H9 (cell line): ENCODE results near the gene MICAL2. TPM values are rescaled to one million over a fixed set of nuclear protein-coding genes. Genes with fewer than 3 reads are reported as not detected.

Experiments
- DNase-seq: peaks from one replicate; pipeline ENCODE4 v3.0.0-alpha.2; 2017
- H2AFZ ChIP-seq: one replicate; pipeline ENCODE4 v1.6.1; 2013; ENCODE audit warnings: mild to moderate bottlenecking, low read length, control low read depth, moderate library complexity
- H2AK5ac ChIP-seq: 2 replicates; pipeline ENCODE4 v1.6.1; 2013; ENCODE audit warnings: low read length, control low read depth, mixed read lengths; ENCODE audit not compliant: insufficient read length
- H2BK120ac ChIP-seq: one replicate; pipeline ENCODE4 v1.6.1; 2013; ENCODE audit warnings: low read depth, mild to moderate bottlenecking, low read length, control low read depth, inconsistent platforms; ENCODE audit not compliant: poor library complexity, severe bottlenecking
- H2BK12ac ChIP-seq: 2 replicates; pipeline ENCODE4 v1.6.1; 2013; ENCODE audit warnings: low read length, control low read depth, mixed read lengths, low read depth; ENCODE audit not compliant: insufficient read length
- H2BK15ac ChIP-seq: 2 replicates; pipeline ENCODE4 v1.6.1; 2013; ENCODE audit warnings: low read depth, low read length, control low read depth
- H2BK20ac ChIP-seq: one replicate; pipeline ENCODE4 v1.6.1; 2013; ENCODE audit warnings: low read depth, mild to moderate bottlenecking, low read length, control low read depth, inconsistent platforms; ENCODE audit not compliant: poor library complexity, severe bottlenecking
- H2BK5ac ChIP-seq: 2 replicates; pipeline ENCODE4 v1.6.1; 2013; ENCODE audit warnings: low read length, control low read depth, mixed read lengths; ENCODE audit not compliant: insufficient read length
- H3K14ac ChIP-seq: 2 replicates; pipeline ENCODE4 v1.6.1; 2013; ENCODE audit warnings: low read length, control low read depth; ENCODE audit not compliant: insufficient read depth
- H3K18ac ChIP-seq: 2 replicates; pipeline ENCODE4 v1.6.1; 2013; ENCODE audit warnings: low read depth, mild to moderate bottlenecking, mixed read lengths, low read length, control low read depth; ENCODE audit not compliant: insufficient read length
- H3K23ac ChIP-seq: 2 replicates; pipeline ENCODE4 v1.6.1; 2013; ENCODE audit warnings: low read length, control low read depth, mixed read lengths, low read depth; ENCODE audit not compliant: insufficient read length
- H3K23me2 ChIP-seq: 2 replicates; pipeline ENCODE4 v1.6.1; 2013; ENCODE audit warnings: low read depth, mild to moderate bottlenecking, mixed read lengths, low read length, control low read depth; ENCODE audit not compliant: insufficient read length, poor library complexity, severe bottlenecking
- H3K27ac ChIP-seq: 2 replicates; pipeline ENCODE4 v1.5.1; 2013; ENCODE audit warnings: low read length, control low read depth, mixed read lengths, low read depth; ENCODE audit not compliant: insufficient read length
- H3K27me3 ChIP-seq: 2 replicates; pipeline ENCODE4 v1.6.1; 2013; ENCODE audit warnings: low read length, control low read depth, inconsistent platforms; ENCODE audit not compliant: insufficient read depth
- H3K4ac ChIP-seq: 2 replicates; pipeline ENCODE4 v1.6.1; 2013; ENCODE audit warnings: low read depth, mild to moderate bottlenecking, control low read depth, inconsistent platforms, low read length, moderate library complexity
- H3K4me1 ChIP-seq: 2 replicates; pipeline ENCODE4 v1.6.1; 2013; ENCODE audit warnings: low read length, control low read depth, inconsistent platforms; ENCODE audit not compliant: insufficient read depth
- H3K4me2 ChIP-seq: 2 replicates; pipeline ENCODE4 v1.6.1; 2013; ENCODE audit warnings: low read length, control low read depth, mixed read lengths; ENCODE audit not compliant: insufficient read length, insufficient read depth
- H3K56ac ChIP-seq: 2 replicates; pipeline ENCODE4 v1.6.1; 2013; ENCODE audit warnings: low read depth, mild to moderate bottlenecking, mixed read lengths, low read length, control low read depth; ENCODE audit not compliant: insufficient read length
- H3K79me1 ChIP-seq: 2 replicates; pipeline ENCODE4 v1.6.1; 2013; ENCODE audit warnings: low read depth, mild to moderate bottlenecking, moderate library complexity, low read length, control low read depth, inconsistent platforms; ENCODE audit not compliant: insufficient read depth, poor library complexity, severe bottlenecking
- H3K79me2 ChIP-seq: 2 replicates; pipeline ENCODE4 v1.6.1; 2013; ENCODE audit warnings: low read length, control low read depth, inconsistent platforms; ENCODE audit not compliant: insufficient read depth
- H3K9ac ChIP-seq: 2 replicates; pipeline ENCODE4 v1.6.1; 2013; ENCODE audit warnings: low read length, control low read depth, mixed read lengths; ENCODE audit not compliant: insufficient read length; ENCODE audit errors: extremely low read depth
- H3K9me3 ChIP-seq: one replicate; pipeline ENCODE4 v1.6.1; 2013; ENCODE audit warnings: low read depth, low read length, inconsistent platforms; ENCODE audit not compliant: control insufficient read depth
- H3T11ph ChIP-seq: one replicate; pipeline ENCODE4 v1.6.1; 2013; ENCODE audit warnings: mild to moderate bottlenecking, low read length, control low read depth, inconsistent platforms
- H4K20me1 ChIP-seq: one replicate; pipeline ENCODE4 v1.6.1; 2013; ENCODE audit not compliant: control insufficient read depth, insufficient read length, insufficient read depth
- H4K5ac ChIP-seq: 2 replicates; pipeline ENCODE4 v1.6.1; 2013; ENCODE audit warnings: low read depth, mild to moderate bottlenecking, mixed read lengths, low read length, control low read depth; ENCODE audit not compliant: insufficient read length
- H4K8ac ChIP-seq: replicated peaks from 2 replicates; pipeline ENCODE4 v1.6.1; 2013; ENCODE audit warnings: low read length, control low read depth, mixed read lengths, low read depth; ENCODE audit not compliant: insufficient read length
- H4K91ac ChIP-seq: 2 replicates; pipeline ENCODE4 v1.6.1; 2013; ENCODE audit warnings: low read depth, mild to moderate bottlenecking, moderate library complexity, mixed read lengths, low read length, control low read depth; ENCODE audit not compliant: insufficient read length
- H3K27ac Mint-ChIP-seq, 3 experiments: 2 replicates in 2 of 3; 3 replicates in 1 of 3; pipeline ENCODE4 v1.8.0; 2020 to 2021; ENCODE audit warnings: mixed read lengths in 3 of 3, mild to moderate bottlenecking in 1 of 3, moderate library complexity in 1 of 3
- H3K27me3 Mint-ChIP-seq: 2 replicates; pipeline ENCODE4 v1.8.0; 2021; ENCODE audit warnings: low read depth, mild to moderate bottlenecking, moderate library complexity, mixed read lengths
- H3K36me3 Mint-ChIP-seq, 3 experiments: 2 replicates in 2 of 3; 3 replicates in 1 of 3; pipeline ENCODE4 v1.8.0; 2020 to 2021; ENCODE audit warnings: low read depth in 3 of 3, mixed read lengths in 3 of 3; ENCODE audit not compliant: insufficient read depth in 1 of 3
- H3K4me1 Mint-ChIP-seq, 2 experiments: 2 replicates each; pipeline ENCODE4 v1.8.0; 2020; ENCODE audit warnings: mixed read lengths in 2 of 2
- H3K4me3 Mint-ChIP-seq, 2 experiments: 2 replicates in 1 of 2; 3 replicates in 1 of 2; pipeline ENCODE4 v1.8.0; 2020 to 2021; ENCODE audit warnings: mild to moderate bottlenecking in 2 of 2, mixed read lengths in 2 of 2, moderate library complexity in 1 of 2
- H3K9me3 Mint-ChIP-seq, 2 experiments: 2 replicates in 1 of 2; 3 replicates in 1 of 2; pipeline ENCODE4 v1.8.0; 2020; ENCODE audit warnings: mild to moderate bottlenecking in 2 of 2, mixed read lengths in 2 of 2, moderate library complexity in 1 of 2
- WGBS: extraction: QIAGEN DNeasy Blood & Tissue Kit; methylation state at CpG from one replicate; pipeline ENCODE4 v1.1.7; 2013; ENCODE audit warnings: missing lambda C conversion rate, low lambda C conversion rate, mixed read lengths; ENCODE audit not compliant: insufficient read length; ENCODE audit errors: extremely low coverage; 5-methylcytosine and 5-hydroxymethylcytosine counted together
- total RNA-seq: library from RNA; stranded (reverse); gene quantifications from 2 replicates; pipeline ENCODE4 v1.2.1, GENCODE V29; 2021
- TF ChIP-seq, protein P1 (sequence below): fragments of 200-600 bp; sonication (generic); conservative IDR thresholded peaks from 3 replicates; pipeline ENCODE4 v1.8.0; 2021; ENCODE audit warnings: antibody characterized with exemption, mild to moderate bottlenecking

MICAL2 gene
- total RNA-seq, 1 experiment from 2014 or later = 4.7 TPM

DNA sequence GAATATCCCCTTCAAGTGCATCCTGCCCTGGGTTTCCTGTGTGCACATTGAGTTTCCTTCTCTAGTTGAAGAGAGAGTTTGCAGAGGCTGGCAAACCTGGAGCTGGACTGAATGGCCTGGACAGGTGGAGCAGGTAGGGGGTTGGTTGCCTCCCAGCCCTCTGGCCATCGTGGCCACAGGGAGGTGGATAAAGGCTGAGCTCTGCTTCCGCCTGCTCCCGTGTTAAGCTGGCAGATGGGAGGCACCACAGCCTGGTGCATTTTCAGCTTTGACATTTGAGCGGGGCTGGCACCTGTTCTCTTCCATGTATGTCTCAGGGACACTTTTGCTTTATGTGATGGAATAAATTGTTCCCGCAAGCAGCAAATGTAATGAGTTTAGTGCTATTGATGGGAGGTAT lies 11.1 kb downstream of the MICAL2 start:
- TF ChIP-seq, protein P1, sequence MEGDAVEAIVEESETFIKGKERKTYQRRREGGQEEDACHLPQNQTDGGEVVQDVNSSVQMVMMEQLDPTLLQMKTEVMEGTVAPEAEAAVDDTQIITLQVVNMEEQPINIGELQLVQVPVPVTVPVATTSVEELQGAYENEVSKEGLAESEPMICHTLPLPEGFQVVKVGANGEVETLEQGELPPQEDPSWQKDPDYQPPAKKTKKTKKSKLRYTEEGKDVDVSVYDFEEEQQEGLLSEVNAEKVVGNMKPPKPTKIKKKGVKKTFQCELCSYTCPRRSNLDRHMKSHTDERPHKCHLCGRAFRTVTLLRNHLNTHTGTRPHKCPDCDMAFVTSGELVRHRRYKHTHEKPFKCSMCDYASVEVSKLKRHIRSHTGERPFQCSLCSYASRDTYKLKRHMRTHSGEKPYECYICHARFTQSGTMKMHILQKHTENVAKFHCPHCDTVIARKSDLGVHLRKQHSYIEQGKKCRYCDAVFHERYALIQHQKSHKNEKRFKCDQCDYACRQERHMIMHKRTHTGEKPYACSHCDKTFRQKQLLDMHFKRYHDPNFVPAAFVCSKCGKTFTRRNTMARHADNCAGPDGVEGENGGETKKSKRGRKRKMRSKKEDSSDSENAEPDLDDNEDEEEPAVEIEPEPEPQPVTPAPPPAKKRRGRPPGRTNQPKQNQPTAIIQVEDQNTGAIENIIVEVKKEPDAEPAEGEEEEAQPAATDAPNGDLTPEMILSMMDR = no peak
- Mint-ChIP-seq H3K4me3 (no peak overlapping the region), H3K27me3 (peaks cover 31% of the 10 kb centered on the region), H3K36me3 (no peaks in the 10 kb centered on the region), H3K27ac (no peak overlapping the region), H3K9me3 (no peaks in the 10 kb centered on the region), H3K4me1 (peaks cover 8 to 16% of the 10 kb centered on the region in 2 experiments)
- Histone ChIP-seq H3K14ac (no peak overlapping the region), H2BK15ac (no peak overlapping the region), H2BK5ac (no peak overlapping the region), H3K27me3 (no peaks in the 10 kb centered on the region; the same call in 1 of the 2 replicates), H4K91ac (no peak overlapping the region), H4K5ac (no peak overlapping the region), H3K23ac (no peak overlapping the region), H4K8ac (no peak overlapping the region), H3K9ac (no peak overlapping the region), H3K18ac (no peak overlapping the region), H3K23me2 (no peaks in the 10 kb centered on the region), H3T11ph (no peak overlapping the region), H2BK12ac (no peak overlapping the region), H3K4me2 (no peak overlapping the region), H2AK5ac (no peak overlapping the region), H2AFZ (no peak overlapping the region), H2BK20ac (no peak overlapping the region), H4K20me1 (no peaks in the 10 kb centered on the region), H2BK120ac (no peak overlapping the region), H3K4ac (no peak overlapping the region), H3K27ac (no peak overlapping the region), H3K79me1 (no peaks in the 10 kb centered on the region), H3K9me3 (no peaks in the 10 kb centered on the region), H3K56ac (no peak overlapping the region), H3K79me2 (no peaks in the 10 kb centered on the region), H3K4me1 (peaks cover 4% of the 10 kb centered on the region; the same call in 1 of the 2 replicates)
- WGBS = no CpG with 5 or more reads among the region's 5 CpGs
- no peak for DNase-seq
